Measurements from ENCODE around the gene SNAPC2.
A peak's percentile ranks its signal among the peaks of the same experiment; 100 is the strongest.
"Not testable (repeated sequence)": the region's sequence is repeated elsewhere in the genome, so short reads cannot be mapped to it uniquely, and the experiment has no call there.

Gene SNAPC2

DNA sequence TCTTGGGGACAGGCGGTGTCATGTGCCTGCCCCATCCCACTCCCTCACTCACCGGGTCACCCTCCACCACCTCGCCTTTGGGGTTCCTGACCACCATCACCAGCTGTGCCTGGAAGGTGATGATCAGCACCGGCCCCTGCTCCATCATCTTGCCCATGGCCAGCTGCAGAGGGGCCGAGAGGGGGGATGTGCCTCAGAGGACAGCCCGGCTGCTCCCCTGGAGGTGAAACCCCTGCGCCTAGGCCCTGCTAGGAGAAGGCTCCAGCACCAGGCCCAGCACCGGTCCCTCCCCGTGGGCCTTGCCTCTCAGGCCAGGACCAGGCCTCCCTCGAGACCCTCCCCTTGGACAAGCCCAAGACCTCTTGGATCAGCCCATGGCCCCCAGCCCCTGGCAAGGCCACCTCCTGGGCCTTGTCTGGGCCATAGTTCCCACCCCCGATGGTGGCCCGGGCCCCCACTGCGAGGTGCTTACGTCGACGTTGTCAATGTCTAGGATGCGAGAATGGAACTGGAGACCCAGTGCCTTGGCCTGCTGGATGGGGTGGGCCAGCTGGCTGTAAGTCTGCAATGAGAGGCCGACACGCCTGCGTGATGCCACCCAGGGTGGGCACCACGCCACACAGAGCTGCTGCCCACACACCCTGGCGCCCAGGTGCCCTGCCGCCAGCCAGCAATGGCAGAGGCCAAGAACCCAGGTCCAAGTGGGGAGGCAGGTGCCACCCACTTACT lies 7.6 kb downstream of the SNAPC2 start:
- Histone ChIP-seq H2BK15ac (ENCODE audit: low read depth, poor library complexity, severe bottlenecking) (no peak overlapping the region), H2BK120ac (ENCODE audit: low read depth, low read length) (no peak overlapping the region), H3K27me3 (ENCODE audit: control insufficient read depth in 1 of 2, insufficient read depth in 1 of 2, low read length in 2 of 2) (no peaks in the 10 kb centered on the region), H2BK5ac (ENCODE audit: low read depth, low read length, poor library complexity, severe bottlenecking) (no peak overlapping the region), H3K14ac (ENCODE audit: low read length in 2 of 2) (no peak overlapping the region), H3K36me3 (ENCODE audit: control insufficient read depth in 1 of 2, insufficient read depth in 2 of 2, low read depth in 1 of 2, low read length in 2 of 2) (peaks cover 31 to 60% of the 10 kb centered on the region in 2 experiments), H3K4me3 (ENCODE audit: insufficient read depth in 1 of 2, low read depth in 1 of 2, low read length in 2 of 2) (peak overlapping the region in 1 of 2 experiments; percentile 52), H2AK5ac (ENCODE audit: low read length, severe bottlenecking) (no peak overlapping the region), H2AFZ (ENCODE audit: low read depth, low read length) (no peak overlapping the region), H3K23ac (ENCODE audit: low read length in 2 of 2) (no peak overlapping the region), H3K4ac (ENCODE audit: low read depth in 1 of 2, low read length in 2 of 2) (no peak overlapping the region), H3K18ac (ENCODE audit: low read depth in 1 of 2, low read length in 2 of 2) (no peak overlapping the region), H3K79me1 (replicated peaks; ENCODE audit: low read length, poor library complexity, severe bottlenecking) (peaks cover 18% of the 10 kb centered on the region), H3K27ac (ENCODE audit: low read length, poor library complexity, severe bottlenecking) (no peak overlapping the region), H4K91ac (ENCODE audit: low read length) (peak overlapping the region; percentile 3), H3K9me3 (ENCODE audit: control insufficient read depth, low read length) (no peaks in the 10 kb centered on the region), H4K8ac (ENCODE audit: low read length) (no peak overlapping the region), H3K4me2 (ENCODE audit: low read length, poor library complexity, severe bottlenecking) (no peak overlapping the region), H3K9ac (ENCODE audit: low read length) (peak overlapping the region; percentile 90), H3K4me1 (ENCODE audit: control insufficient read depth, insufficient read depth, low read depth, low read length) (peaks cover 44% of the 10 kb centered on the region), H2BK12ac (ENCODE audit: low read length in 2 of 2) (no peak overlapping the region)
- DNase-seq, result no peak
- WGBS, result 94% methylated on average over 23 of the region's 23 CpGs

DNA sequence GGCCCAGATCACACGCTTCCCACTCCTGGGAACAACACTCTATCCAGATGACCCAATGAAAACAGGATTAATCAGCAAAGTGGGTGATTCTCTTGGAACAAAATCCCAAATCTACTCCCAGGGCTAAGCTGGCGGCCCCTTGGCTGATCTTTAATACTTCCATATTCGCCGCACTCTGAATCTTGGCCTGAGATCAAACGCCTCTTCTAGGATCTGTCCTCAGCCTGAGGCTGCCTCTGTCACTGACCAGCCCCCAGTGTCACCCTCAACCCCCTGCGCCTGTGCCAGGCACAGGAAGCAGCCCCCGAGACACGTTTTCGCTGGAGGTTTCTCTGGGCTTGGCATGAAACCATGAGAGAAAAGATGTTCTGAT lies 8.2 kb downstream of the SNAPC2 start:
- H4K91ac ChIP-seq (ENCODE audit: low read length), result no peak overlapping the region
- H2AK5ac ChIP-seq (ENCODE audit: low read length, severe bottlenecking), result no peak overlapping the region
- H3K9ac ChIP-seq (ENCODE audit: low read length), result peak overlapping the region; percentile 90
- no peaks in the 10 kb centered on the region for H3K27me3 ChIP-seq (ENCODE audit: control insufficient read depth in 1 of 2, insufficient read depth in 1 of 2, low read length in 2 of 2)
- WGBS, result 90% methylated on average over 8 of the region's 9 CpGs
- H2BK5ac ChIP-seq (ENCODE audit: low read depth, low read length, poor library complexity, severe bottlenecking), result no peak overlapping the region
- no peak overlapping the region for H3K23ac ChIP-seq (ENCODE audit: low read length in 2 of 2)
- H3K18ac ChIP-seq (ENCODE audit: low read depth in 1 of 2, low read length in 2 of 2), result no peak overlapping the region
- peaks cover 46% of the 10 kb centered on the region for H3K4me1 ChIP-seq (ENCODE audit: control insufficient read depth, insufficient read depth, low read depth, low read length)
- H4K8ac ChIP-seq (ENCODE audit: low read length), result no peak overlapping the region
- no peak overlapping the region for H2BK15ac ChIP-seq (ENCODE audit: low read depth, poor library complexity, severe bottlenecking)
- no peak for DNase-seq
- H3K36me3 ChIP-seq (ENCODE audit: control insufficient read depth in 1 of 2, insufficient read depth in 2 of 2, low read depth in 1 of 2, low read length in 2 of 2), result peaks cover 31 to 60% of the 10 kb centered on the region in 2 experiments
- H2AFZ ChIP-seq (ENCODE audit: low read depth, low read length), result no peak overlapping the region
- no peak overlapping the region for H3K4ac ChIP-seq (ENCODE audit: low read depth in 1 of 2, low read length in 2 of 2)
- no peaks in the 10 kb centered on the region for H3K9me3 ChIP-seq (ENCODE audit: control insufficient read depth, low read length)
- peaks cover 13% of the 10 kb centered on the region for H3K79me1 ChIP-seq (replicated peaks; ENCODE audit: low read length, poor library complexity, severe bottlenecking)
- H3K4me3 ChIP-seq (ENCODE audit: insufficient read depth in 1 of 2, low read depth in 1 of 2, low read length in 2 of 2), result peak overlapping the region in 1 of 2 experiments; percentile 52
- H3K4me2 ChIP-seq (ENCODE audit: low read length, poor library complexity, severe bottlenecking), result no peak overlapping the region
- no peak overlapping the region for H2BK120ac ChIP-seq (ENCODE audit: low read depth, low read length)
- no peak overlapping the region for H2BK12ac ChIP-seq (ENCODE audit: low read length in 2 of 2)
- no peak overlapping the region for H3K14ac ChIP-seq (ENCODE audit: low read length in 2 of 2)
- peak overlapping the region; percentile 48 for H3K27ac ChIP-seq (ENCODE audit: low read length, poor library complexity, severe bottlenecking)

DNA sequence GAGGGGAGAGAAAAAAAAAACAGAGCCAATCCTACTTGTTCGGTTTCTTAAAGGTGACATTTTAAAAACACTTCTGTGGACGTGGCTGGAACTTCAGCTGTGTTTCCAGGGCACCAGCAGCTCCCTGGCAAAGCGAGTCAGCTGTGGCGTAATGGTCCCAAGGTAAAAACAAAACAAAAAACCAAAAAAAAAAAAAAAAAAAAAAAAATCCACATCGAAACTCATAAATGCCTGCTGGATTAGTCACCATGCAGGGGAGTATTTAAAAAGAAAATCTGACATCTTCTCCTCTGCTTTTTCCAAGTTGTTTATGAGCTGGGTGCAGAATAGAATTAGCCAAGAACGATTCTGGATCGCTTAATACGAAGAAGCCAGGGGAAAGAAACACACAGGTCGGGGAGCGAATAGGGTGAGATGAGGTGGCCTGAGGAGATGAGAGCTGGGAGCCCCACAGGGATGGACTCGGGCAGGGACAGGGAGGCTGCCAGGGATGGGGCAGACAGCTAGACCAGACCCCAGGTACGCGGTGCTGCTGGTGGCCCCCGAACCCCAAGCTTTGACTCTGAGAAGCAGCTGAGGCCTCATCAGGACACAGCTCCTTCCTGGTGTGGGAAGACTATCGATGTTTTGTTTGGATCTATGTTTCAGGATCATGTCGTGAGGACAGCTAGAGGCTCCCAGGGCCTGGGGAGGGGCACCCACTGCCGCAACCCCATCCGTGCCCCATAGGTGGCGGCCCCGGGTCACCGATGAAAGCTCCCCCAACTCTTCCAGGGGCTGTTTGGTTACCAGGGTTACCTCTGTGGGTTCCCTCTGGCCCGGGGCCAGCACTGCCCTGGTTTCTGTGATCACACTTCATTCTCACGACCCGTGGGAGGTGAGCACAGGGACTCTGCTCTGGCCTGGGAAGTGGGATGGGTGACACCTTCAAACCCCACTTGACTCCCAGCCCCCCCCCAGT lies 8.9 kb downstream of the SNAPC2 start:
- WGBS, result 61% methylated on average over 23 of the region's 24 CpGs
- DNase-seq, result peak; percentile 80

DNA sequence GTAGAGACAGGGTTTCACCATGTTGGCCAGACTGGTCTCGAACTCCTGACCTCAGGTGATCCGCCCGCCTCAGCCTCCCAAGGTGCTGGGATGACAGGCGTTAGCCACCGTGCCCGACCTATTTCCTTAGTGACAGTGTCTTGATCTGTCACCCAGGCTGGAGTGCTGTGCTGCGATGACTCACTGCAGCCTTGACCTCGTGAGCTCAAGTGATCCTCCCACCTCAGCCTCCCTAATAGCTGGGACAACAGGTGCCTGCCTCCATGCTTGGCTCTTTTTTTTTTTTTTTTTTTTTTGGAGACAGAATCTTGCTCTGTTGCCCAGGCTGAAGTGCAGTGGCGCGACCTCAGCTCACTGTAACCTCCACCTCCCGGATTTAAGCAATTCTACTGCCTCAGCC lies 9.9 kb downstream of the SNAPC2 start:
- not testable (repeated sequence) for H4K91ac ChIP-seq (ENCODE audit: low read length); H3K18ac ChIP-seq (ENCODE audit: low read depth in 1 of 2, low read length in 2 of 2); H2BK12ac ChIP-seq (ENCODE audit: low read length in 2 of 2); H2AFZ ChIP-seq (ENCODE audit: low read depth, low read length); H3K23ac ChIP-seq (ENCODE audit: low read length in 2 of 2); H2BK15ac ChIP-seq (ENCODE audit: low read depth, poor library complexity, severe bottlenecking); H2BK5ac ChIP-seq (ENCODE audit: low read depth, low read length, poor library complexity, severe bottlenecking); H2BK120ac ChIP-seq (ENCODE audit: low read depth, low read length); H3K4me2 ChIP-seq (ENCODE audit: low read length, poor library complexity, severe bottlenecking); H4K8ac ChIP-seq (ENCODE audit: low read length); H3K9me3 ChIP-seq (ENCODE audit: control insufficient read depth, low read length); H3K9ac ChIP-seq (ENCODE audit: low read length); H3K4me3 ChIP-seq (ENCODE audit: insufficient read depth in 1 of 2, low read depth in 1 of 2, low read length in 2 of 2); H2AK5ac ChIP-seq (ENCODE audit: low read length, severe bottlenecking); H3K27me3 ChIP-seq (ENCODE audit: control insufficient read depth in 1 of 2, insufficient read depth in 1 of 2, low read length in 2 of 2); H3K27ac ChIP-seq (ENCODE audit: low read length, poor library complexity, severe bottlenecking); H3K14ac ChIP-seq (ENCODE audit: low read length in 2 of 2); H3K4ac ChIP-seq (ENCODE audit: low read depth in 1 of 2, low read length in 2 of 2)
- DNase-seq, result peak; percentile 14
- 81% methylated on average over 8 of the region's 11 CpGs for WGBS
- Histone ChIP-seq H3K4me1 (ENCODE audit: control insufficient read depth, insufficient read depth, low read depth, low read length) (peaks cover 36% of the 10 kb centered on the region), H3K36me3 (ENCODE audit: control insufficient read depth in 1 of 2, insufficient read depth in 2 of 2, low read depth in 1 of 2, low read length in 2 of 2) (peaks cover 46 to 63% of the 10 kb centered on the region in 2 experiments), H3K79me1 (replicated peaks; ENCODE audit: low read length, poor library complexity, severe bottlenecking) (peaks cover 14% of the 10 kb centered on the region)

More for the DNA sequence above, 8.9 kb downstream of the SNAPC2 start:
- no peak overlapping the region for H2BK120ac ChIP-seq (ENCODE audit: low read depth, low read length)
- no peak overlapping the region for H4K8ac ChIP-seq (ENCODE audit: low read length)
- H3K36me3 ChIP-seq (ENCODE audit: control insufficient read depth in 1 of 2, insufficient read depth in 2 of 2, low read depth in 1 of 2, low read length in 2 of 2), result peaks cover 37 to 60% of the 10 kb centered on the region in 2 experiments
- H3K9ac ChIP-seq (ENCODE audit: low read length), result peak overlapping the region; percentile 90
- no peak overlapping the region for H2AFZ ChIP-seq (ENCODE audit: low read depth, low read length)
- peak overlapping the region; percentile 54 for H2AK5ac ChIP-seq (ENCODE audit: low read length, severe bottlenecking)
- H3K23ac ChIP-seq (ENCODE audit: low read length in 2 of 2), result no peak overlapping the region
- H3K27me3 ChIP-seq (ENCODE audit: control insufficient read depth in 1 of 2, insufficient read depth in 1 of 2, low read length in 2 of 2), result no peaks in the 10 kb centered on the region
- H3K27ac ChIP-seq (ENCODE audit: low read length, poor library complexity, severe bottlenecking), result peak overlapping the region; percentile 76
- no peaks in the 10 kb centered on the region for H3K9me3 ChIP-seq (ENCODE audit: control insufficient read depth, low read length)
- no peak overlapping the region for H3K4ac ChIP-seq (ENCODE audit: low read depth in 1 of 2, low read length in 2 of 2)
- no peak overlapping the region for H2BK12ac ChIP-seq (ENCODE audit: low read length in 2 of 2)
- peak overlapping the region; percentile 4 for H2BK15ac ChIP-seq (ENCODE audit: low read depth, poor library complexity, severe bottlenecking)
- H3K18ac ChIP-seq (ENCODE audit: low read depth in 1 of 2, low read length in 2 of 2), result peak overlapping the region in 1 of 2 experiments; percentile 50
- peaks cover 10% of the 10 kb centered on the region for H3K79me1 ChIP-seq (replicated peaks; ENCODE audit: low read length, poor library complexity, severe bottlenecking)
- H4K91ac ChIP-seq (ENCODE audit: low read length), result no peak overlapping the region
- H2BK5ac ChIP-seq (ENCODE audit: low read depth, low read length, poor library complexity, severe bottlenecking), result no peak overlapping the region
- peaks cover 42% of the 10 kb centered on the region for H3K4me1 ChIP-seq (ENCODE audit: control insufficient read depth, insufficient read depth, low read depth, low read length)
- H3K4me3 ChIP-seq (ENCODE audit: insufficient read depth in 1 of 2, low read depth in 1 of 2, low read length in 2 of 2), result peak overlapping the region in 1 of 2 experiments; percentile 56
- H3K4me2 ChIP-seq (ENCODE audit: low read length, poor library complexity, severe bottlenecking), result peak overlapping the region; percentile 18
- H3K14ac ChIP-seq (ENCODE audit: low read length in 2 of 2), result no peak overlapping the region
